ENCODE measurements around the gene CEP85. TPM values are rescaled to one million over a fixed set of nuclear protein-coding genes. Genes with fewer than 3 reads are reported as not detected.

The CEP85 gene
- total RNA-seq, 1 donor, result 13.0 TPM

- no peak for TF ChIP-seq CTCF (IDR thresholded peaks at IDR 0.05; ENCODE audit: insufficient read depth, low read depth, low read length)
- no peak overlapping the region for H3K4me3 ChIP-seq (ENCODE audit: low read depth, low read length)
- DNase-seq (ENCODE audit: low read depth), result peak; percentile 62
Observed at GRCh38 chr1:26237230-26237966, 3.4 kb downstream of the CEP85 start.

DNA sequence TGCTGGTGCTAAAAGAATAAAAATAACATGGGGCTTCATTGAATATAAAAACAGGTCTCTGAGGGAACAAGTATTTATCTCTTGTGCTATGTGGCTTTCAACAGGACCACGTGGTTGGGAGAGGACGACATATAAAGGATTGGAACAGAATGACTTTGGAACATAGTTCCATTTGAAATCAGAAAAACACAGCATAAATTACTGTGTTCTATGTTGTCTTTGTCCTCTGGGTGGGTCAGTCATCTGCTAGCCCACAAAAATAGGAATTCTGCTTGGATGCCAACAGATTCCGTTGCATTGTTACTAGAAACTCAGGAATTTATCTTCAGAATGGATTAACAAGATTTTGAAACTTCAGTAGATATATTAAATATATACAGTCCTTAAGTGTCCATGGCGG lies 5.9 kb downstream of the CEP85 start:
- no peak for DNase-seq (ENCODE audit: low read depth)
- no peak overlapping the region for H3K4me3 ChIP-seq (ENCODE audit: low read depth, low read length)
- TF ChIP-seq CTCF (IDR thresholded peaks at IDR 0.05; ENCODE audit: insufficient read depth, low read depth, low read length), result no peak

DNA sequence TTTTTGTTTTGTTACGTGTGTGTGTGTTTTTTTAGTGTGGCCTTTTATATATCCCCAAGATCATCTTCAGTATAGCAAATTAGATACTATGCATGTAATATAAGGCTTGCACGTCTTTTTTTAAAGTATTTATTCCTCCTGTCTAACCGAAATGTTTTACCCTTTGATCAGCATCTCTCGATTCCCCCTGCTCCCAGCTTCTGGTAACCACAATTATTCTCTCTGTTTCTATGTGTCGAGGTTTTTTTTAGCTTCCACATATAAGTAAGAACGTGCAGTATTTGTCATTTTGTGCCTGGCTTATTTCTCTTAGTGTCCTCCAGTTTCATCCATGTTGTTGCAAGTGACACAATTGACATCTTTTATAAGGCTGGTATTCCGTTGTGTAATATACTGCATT lies 18.7 kb downstream of the CEP85 start:
- TF ChIP-seq CTCF (IDR thresholded peaks at IDR 0.05; ENCODE audit: insufficient read depth, low read depth, low read length), result no peak
- DNase-seq (ENCODE audit: low read depth), result no peak

DNA sequence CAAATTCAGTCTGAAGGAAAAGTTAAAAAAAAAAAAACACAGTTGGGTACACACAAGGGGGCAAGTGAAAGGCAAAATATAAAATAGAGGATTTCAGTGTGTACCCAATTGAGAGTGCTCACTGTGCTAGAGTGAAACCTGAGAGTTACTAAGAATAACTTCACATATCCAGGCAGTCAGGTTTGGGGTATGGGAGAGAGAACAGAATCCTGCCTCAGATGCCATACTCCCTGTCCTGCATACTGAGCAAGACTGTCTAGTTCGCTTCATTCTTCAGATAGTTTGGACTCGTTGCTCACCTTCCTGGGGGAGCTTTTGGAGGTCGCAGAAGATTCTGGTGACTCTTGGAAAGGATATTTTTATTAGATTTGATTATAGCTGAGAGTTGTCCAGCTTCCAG lies 20.4 kb downstream of the CEP85 start:
- no peak for DNase-seq (ENCODE audit: low read depth)

More for the DNA sequence above, 18.7 kb downstream of the CEP85 start:
- no peak overlapping the region for H3K4me3 ChIP-seq (ENCODE audit: low read depth, low read length)

DNA sequence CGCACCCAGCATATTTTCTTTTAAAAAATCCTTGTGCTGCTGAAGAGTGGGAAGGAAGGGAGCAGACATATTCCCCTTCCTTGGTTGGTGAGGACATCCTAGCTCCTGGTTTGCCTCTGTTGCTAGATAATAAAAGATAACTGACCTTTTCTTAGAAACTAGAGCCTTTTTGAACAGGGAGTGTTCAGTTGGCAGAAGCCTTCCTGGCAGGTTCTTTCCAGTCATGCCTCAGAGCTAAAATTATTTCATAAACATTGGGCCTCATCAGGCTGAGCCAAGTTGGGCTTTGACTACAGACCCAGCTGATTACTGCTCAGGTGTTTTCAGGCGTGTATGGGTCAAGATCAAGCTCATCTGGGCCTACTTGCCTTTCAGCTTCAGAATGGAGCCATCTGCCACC lies 23.2 kb downstream of the CEP85 start:
- TF ChIP-seq CTCF (IDR thresholded peaks at IDR 0.05; ENCODE audit: insufficient read depth, low read depth, low read length), result no peak
- no peak for DNase-seq (ENCODE audit: low read depth)
- H3K4me3 ChIP-seq (ENCODE audit: low read depth, low read length), result no peak overlapping the region

More for the DNA sequence above, 20.4 kb downstream of the CEP85 start:
- no peak overlapping the region for H3K4me3 ChIP-seq (ENCODE audit: low read depth, low read length)
- no peak for TF ChIP-seq CTCF (IDR thresholded peaks at IDR 0.05; ENCODE audit: insufficient read depth, low read depth, low read length)

- H3K4me3 ChIP-seq (ENCODE audit: low read depth, low read length), result no peak overlapping the region
- DNase-seq (ENCODE audit: low read depth), result no peak
- no peak for TF ChIP-seq CTCF (IDR thresholded peaks at IDR 0.05; ENCODE audit: insufficient read depth, low read depth, low read length)
Observed at GRCh38 chr1:26259005-26259404, 25.0 kb downstream of the CEP85 start.

- H3K4me3 ChIP-seq (ENCODE audit: low read depth, low read length), result no peak overlapping the region
- no peak for TF ChIP-seq CTCF (IDR thresholded peaks at IDR 0.05; ENCODE audit: insufficient read depth, low read depth, low read length)
- DNase-seq (ENCODE audit: low read depth), result no peak
Observed at GRCh38 chr1:26259578-26259977, 25.6 kb downstream of the CEP85 start.
